Stimulated activated CD4-positive, alpha-beta T cell treated with anti-CD3 and anti-CD28 coated beads, Interleukin-1b, Interleukin-23, amount 100 ng/mL, for 24 hours (primary cell): Measurements from ENCODE around the gene LRRC8C.
"Not testable (repeated sequence)": the region's sequence is repeated elsewhere in the genome, so short reads cannot be mapped to it uniquely, and the experiment has no call there.

Experiments
- DNase-seq, 4 experiments: peaks; one replicate each; pipeline ENCODE4 v3.0.0-alpha.2; 2020; ENCODE audit warnings: low read depth in 4 of 4, low spot score in 1 of 4

The LRRC8C gene

DNA sequence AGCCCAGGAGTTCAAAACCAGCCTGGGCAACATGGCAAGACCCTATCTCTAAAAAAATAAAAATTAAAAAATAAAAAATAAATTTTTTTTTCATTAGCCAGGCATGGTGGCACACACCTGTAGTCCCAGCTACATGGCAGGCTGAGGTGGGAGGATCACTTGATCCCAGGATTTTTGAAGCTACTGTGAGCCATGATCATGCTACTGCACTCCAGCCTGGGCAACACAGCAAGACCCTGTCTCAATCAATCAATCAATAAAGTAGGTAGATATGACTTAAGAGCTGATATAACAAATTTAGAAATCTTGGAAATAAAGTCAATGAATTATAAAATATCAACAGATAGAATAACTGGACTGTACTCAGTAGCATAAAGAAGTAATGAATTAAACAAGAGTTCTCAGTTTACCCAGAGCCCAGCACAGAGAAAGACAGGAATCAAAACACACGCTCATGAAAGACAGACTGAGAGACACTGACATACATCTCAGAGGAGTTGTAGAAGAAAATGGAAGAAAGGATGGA is 69.7 kb downstream of the LRRC8C start:
- no peak for DNase-seq

DNA sequence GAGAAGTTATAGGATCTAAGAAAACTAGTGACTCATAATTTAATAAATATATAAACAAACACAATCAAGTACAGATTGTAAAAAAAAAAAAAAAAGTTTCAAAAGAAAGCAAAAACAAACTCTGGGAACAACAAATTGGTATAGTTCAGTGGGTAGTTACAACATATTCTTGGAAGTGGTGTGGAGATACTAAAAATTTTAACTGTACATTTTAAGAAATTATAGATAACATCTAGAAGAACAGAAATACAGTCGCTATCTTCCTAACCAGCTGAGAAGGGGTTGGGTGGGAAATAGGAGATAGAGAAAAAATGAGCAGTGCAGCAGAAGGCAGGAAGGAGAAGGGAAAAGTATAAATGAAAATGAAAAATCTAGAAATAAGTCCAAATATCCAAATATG is 70.5 kb downstream of the LRRC8C start:
- no peak for DNase-seq

DNA sequence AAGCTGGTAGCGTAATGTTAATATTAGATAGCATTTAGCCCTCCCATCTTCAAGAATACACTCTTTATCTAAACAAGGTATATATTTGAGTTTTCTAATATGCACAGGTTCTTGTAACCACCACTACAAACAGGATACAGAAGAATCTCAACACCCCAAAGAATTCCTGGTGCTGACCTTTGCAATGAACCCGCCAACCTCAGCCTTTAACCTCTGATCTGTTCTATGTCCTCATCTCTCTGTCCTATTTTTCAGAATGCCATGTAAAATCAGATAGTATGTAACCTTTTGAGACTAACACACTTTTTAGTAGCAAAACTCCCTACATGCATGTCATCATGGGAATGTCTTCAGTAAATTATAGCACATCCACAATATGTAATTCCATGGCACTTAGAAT is 71.1 kb downstream of the LRRC8C start:
- no peak for DNase-seq

DNA sequence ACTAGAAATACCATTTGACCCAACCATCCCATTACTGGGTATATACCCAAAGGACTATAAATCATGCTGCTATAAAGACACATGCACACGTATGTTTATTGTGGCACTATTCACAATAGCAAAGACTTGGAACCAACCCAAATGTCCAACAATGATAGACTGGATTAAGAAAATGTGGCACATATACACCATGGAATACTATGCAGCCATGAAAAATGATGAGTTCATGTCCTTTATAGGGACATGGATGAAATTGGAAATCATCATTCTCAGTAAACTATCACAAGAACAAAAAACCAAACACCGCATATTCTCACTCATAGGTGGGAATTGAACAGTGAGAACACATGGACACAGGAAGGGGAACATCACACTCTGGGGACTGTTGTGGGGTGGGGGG is 72.0 kb downstream of the LRRC8C start:
- DNase-seq = not testable (repeated sequence)

DNA sequence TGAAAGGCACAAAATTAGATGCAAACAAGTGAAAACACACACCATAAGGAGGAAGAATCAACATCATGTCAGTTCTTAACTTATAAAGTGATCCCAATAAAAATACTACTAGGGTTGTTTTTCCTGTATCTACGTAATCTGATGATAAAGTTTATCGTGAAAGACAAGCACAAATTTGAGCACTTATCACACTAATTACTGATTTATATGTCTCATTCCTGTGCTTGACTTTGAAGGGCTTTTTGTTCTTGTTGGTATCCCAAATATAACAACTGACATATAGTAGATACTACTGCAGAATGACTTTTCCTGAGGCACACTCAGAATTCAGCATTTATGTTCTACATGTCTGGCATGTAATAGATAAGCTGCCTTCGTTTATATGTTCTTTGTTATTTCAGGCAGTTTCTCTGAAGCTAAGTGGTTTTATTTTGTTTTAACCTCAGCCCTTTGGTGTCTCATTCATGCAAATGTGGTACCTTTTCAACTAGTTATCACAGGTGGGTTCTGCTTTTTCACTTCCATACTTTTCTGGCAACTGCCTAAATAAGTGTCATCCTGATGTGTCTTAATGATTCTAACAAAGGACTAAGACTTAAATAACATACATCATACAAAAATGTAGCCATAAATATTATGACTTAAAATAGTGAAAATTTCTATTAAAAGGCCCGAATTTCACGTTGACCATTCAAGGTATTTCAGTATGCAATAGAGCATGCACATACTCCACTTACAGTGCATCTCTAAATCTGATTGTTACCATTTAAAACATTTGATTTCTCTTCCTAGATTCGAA is 73.2 kb downstream of the LRRC8C start:
- DNase-seq = no peak

DNA sequence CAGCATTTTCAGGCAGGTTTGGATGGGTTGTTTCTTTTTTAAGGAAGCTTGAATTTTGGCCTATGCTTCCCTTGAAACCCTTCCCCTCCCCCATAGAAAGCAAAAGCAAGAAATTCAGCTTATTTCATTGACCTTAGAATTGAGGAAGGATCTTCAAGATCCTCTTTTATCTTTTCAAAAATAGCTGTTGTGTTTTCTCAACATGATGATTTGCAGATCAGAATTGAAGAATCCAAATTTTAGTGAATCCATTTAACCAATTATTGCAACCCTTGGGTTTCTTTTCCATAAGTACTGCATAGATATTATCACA is 73.7 kb downstream of the LRRC8C start:
- no peak for DNase-seq

DNA sequence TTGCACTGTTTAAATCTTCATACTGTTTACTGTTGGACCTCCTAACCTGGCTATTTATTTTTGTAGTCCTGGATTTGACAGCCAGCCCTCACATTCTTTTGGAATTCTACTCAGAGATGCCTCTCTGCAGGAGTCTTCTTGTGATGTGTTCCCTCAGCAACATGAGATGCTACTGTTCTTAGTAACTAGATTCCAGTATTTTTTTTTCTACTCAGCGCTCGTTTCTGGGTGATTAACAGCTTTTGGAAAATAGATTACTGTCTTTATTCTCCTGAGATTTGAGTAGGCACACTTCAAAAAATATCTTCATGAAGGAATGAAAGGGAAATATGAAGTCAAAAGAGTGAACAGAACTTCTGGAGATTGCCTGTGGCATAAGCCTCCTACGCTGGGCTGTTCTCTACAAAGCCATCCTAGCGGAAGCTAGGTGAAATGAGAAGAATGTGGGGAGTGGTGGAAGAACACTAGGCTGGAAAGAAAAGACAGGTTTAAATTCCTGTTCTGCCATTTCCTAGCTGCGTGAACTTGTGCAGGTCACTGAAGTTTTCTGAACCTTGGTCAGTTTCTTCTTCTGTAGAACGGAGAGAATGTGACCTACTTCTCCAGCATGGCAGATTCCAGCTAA is 75.9 kb downstream of the LRRC8C start:
- DNase-seq = no peak

DNA sequence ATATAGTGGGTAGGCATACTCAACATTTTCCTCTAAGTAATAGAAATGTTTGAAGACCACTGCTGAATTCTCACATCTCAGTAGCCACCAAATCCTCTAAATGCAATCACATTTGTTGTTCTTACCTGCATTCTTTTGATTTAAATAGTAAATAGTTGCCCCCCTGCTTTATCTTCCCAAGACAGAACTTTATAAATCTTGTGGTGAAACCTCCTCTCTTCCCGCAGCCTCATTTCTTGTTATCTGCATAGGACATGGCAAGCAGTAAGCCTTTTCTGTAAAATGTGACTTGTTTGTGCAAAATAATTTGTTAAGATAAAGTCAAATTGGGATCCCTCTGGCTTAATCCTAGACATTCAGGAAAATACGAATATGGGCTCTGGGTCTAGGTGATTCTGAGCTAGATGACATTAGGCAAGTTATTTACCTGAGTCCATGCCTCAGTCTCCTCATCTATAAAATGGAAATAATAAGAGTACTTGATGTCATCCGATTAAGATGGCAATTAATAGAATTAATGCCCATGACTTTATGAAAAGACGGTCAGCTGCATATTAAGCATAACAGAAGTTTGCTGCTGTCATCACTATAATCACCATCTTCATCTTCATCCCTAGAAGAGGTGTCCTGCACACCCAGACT is 77.7 kb downstream of the LRRC8C start:
- no peak for DNase-seq

DNA sequence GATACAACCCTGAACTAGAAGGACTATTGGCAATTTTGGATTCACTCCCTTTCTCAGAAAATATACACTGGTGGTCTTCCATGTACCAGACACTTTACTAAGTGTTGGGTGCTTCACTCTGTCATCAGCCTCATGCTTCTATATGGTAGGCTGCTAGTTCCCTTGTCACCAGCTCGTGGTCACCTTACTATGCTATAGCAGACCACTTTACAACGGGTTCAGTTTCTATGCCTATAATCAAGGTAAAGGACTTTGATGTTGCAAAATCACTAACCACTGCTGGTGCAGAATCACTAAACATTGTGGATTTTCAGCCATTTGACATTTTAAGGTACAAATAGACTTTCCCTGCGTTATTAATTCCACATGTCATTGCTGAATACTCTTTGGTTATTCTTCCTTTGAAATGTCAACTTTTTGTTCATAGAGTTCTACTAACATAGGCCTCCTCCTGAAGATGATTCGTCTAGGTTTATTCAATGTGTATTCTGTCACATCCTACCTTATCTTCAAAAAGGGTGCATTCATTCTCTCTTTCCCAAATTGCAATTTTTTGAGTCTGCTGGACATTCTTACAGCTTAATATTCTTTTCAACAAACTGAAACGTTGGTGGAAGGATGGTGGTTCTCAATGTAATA is 78.3 kb downstream of the LRRC8C start:
- no peak for DNase-seq

DNA sequence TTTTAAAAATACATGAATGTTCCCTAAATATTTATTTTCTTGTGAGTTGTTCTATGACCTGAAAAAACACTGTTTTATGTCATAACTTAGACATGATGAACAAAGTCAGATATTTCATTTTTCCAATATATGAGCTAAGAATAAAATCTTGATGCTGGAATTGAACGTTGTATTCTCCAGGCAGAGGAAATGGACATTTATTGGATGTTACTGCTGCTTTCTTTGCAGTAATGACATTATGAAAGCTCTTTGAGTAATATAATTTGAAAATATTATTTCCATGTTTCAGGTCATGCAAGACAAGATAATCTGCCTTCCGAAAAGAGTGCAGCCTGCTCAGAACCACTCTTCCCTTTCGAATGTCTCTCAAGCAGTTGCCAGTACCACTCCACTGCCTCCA is 79.5 kb downstream of the LRRC8C start:
- DNase-seq = no peak

DNA sequence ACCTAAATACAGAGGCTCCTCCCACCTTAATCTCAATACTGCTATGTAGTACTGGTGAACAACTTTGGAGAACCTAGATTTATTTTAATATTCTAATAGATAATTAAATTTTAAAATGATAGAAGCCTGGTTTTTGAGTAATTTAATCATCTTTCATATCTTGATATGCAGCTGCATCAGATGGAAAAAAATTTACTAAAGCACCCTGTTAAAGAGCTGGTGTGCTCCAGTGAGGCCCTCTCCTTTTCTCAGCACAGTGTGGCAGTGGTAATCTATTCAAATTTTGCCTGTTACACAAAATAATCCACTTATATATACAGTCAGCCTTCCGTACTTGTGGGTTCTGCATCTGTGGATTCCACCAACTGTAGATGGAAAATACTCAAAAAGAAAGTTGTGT is 82.8 kb downstream of the LRRC8C start:
- no peak for DNase-seq

DNA sequence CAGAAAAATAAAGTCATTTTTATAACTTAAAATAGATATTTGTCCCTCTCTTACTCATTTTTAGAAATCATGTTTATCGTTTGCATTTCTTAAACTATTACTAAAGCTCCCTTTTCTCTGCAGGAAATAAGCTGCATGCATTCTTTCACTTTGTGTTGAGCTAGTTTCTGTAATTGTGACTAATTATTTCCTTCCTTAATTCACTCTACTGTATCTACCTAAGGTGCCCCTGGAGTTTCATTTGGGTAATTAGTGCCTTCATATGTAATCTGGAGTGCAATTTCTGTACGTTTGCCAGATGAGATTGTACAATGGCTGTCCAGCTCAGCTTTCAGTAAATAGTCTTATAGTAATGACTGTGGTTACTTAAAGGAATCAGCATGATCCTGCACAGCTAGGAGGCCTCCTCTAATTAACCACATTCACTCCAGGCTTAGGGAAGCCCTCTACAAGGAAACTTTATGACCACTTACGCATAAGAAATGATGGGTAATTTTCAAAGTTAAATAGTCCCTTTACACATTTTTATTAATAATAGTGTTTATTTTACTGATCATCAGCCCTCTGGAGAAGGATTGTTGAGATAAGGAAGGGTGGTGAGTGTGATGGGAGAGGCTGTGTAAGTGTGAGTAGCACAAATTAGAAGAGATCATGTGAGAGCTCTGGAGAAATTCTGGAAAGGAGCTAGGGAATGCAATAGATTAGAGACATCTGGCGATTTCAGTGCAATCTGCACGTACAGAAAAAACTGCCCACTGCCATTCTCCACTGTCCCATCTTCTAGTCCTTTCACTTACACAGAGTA is 86.8 kb downstream of the LRRC8C start:
- DNase-seq = no peak

DNA sequence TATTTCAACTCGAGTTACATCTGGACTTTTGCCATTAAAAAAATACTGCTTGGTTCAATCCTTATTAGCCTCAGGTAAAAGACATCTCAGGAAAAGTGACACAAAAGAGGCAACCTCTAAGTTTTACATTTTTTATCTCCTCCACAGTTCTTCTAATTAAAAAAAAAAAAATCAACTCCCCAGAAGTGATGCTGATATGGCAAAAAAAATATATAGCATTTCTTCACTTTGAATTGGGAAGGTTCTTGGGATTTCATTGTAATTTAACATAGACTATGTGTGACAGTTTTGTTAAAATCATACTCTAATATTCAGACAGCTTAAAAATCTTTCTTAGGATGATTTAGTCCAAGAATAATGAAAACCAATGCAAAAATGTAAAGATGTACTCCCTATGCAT is 87.9 kb downstream of the LRRC8C start:
- DNase-seq = no peak

DNA sequence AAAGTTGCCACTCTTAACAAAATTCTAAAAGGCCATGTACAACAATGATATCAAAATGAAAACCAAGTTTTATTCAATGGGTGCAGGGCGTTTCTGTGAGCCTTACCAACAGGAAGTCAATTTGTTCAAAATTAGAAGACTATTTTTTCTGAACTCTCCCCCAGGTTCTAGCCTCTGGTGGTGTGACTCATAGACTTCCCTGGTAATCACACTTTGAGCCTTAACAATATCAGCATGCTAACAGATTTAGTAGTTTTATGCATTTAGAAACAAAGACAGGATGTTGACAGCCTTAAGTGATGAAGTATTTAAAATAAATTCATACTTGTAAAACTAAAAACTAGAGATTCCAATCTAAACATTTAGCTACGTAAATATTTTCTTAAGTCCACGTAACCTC is 88.4 kb downstream of the LRRC8C start:
- DNase-seq = no peak

DNA sequence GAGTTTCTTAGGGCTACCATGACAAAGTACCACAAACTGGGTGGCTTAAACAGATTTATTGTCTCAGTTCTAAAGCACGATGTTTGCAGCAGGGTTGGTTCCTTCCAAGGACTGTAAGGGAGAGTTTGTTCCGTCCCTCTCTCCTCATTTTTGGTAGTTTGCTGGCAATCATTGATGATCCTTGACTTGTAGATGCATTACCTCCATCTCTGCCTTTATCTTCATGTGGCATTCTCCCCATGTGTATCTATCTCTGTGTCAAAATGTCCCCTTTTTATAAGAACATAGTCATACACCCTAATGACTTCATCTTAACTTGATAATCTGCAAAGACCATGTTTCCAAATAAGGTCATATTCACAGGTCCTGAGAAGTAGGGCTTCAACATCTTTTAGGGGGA is 90.2 kb downstream of the LRRC8C start:
- no peak for DNase-seq

DNA sequence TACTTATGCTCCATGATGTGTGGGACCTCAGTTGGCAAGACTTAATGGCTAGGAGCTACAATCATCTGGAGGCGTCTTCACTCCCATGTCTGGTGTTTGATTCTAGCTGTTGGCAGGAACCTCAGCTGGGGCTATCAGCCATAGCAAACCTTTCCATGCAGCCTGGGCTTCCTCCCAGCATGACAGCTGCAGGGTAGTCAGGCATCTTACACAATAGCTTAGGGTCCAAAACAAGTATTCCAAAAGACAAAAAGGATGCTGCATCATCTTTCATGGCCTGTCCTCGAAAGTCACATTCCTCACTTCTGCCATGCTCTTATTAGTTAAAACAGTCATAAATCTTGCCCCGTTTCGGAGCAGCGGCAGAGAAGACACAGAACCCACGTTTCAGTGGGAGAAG is 90.9 kb downstream of the LRRC8C start:
- no peak for DNase-seq

DNA sequence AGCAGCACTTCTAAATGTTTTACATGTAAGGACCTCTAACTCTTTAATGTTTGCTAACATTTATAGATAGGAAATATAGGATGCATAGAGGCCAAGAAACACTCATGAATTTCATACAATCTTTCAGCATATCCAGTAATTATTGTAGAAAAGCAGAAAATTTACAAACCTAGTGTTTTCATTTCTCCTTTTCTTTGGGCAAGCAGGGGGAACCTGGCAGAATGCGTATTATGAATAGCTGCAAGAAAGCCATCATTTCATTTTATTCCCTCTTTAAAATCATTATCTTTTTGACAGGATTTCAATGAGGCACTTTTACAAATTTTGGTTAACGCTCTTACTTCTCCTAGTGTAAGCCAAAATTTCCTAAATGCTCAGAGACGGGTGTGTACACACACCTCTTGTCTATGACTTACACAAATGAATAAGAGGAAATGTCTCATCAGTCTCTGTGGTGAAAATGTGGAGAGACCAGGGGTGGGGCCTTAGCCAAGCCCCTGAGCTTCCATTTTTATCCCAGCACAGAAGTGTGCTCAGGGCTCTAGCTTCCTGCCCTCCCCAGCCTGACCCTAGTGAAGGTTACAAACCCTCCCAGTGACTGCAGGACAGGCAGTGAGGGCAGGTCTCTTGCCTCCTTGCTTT is 91.6 kb downstream of the LRRC8C start:
- DNase-seq = peak in 2 of 4 experiments; percentile 52 to 61

DNA sequence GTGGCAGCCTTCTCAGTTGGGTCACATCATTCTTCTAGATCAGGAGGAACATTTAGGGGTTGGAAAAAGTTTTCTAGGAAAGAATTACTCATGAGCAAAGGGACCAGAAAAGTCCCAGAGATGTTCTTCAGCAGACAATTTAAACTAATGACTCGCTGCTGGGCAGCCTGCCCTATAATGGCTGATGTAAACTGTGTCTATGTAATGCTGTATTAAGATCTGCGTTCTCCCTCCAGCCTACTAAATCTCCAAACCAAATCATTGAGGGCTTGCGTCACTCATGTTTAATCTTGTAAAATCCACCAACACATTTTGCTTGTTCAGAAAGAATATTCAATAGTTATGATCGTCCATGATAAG is 92.1 kb downstream of the LRRC8C start:
- no peak for DNase-seq

DNA sequence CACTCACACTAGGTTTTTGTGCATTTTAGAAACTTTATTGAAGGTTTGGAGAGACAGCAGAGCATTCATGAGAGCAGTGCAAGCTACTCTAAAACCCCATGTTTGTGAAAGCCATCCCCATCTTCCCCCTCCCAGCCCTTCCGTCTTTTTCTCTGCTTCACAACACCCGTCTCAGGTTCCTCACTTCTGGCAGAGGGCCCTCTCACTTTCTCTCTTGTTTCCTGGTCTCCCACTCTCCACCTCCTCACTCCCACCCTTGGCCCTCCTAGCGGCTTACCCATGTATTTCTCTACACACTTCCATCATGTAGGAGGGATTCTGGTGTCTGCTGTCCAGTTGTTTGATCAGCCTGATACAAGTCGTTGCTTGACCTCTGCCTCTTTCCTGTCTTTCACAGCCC is 92.7 kb downstream of the LRRC8C start:
- no peak for DNase-seq

DNA sequence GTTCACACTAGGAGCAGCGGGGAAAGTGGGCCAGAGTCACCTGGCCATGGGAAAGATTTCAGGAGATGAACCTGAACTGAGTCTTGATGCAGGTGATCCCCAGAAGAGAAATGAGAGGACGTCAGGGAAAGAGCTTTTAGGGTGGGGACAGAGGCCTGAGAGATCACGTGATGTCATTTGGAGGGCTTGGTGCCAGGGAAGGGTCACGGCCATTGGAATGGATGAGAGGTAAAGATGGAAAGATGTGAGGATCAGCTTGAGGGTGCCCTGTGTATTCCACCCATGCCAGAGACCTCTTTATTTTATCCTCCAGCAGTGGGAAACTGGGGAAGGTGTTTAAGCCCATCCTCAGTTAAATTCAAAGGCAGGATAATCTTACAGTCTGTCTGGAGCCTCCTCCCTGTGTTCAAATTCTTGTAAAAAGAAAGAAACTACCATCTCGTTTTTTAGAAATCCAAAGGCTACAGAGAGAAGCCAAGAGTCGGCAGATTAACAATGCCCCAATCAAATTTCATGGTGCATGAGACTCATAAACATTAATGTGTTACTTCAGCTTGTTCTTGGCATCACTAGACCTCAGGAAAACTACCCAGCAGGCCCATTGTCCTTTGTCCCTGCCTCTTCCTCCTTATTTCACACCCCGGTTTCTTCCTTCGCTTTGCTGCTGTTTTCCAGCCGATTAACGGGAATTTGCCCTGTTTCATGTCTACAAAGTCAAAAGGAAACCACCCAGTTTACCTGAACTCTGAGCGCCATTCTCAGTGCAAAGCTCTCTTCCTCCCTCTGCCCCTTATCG is 94.8 kb downstream of the LRRC8C start:
- DNase-seq = no peak
